NCI-H2196 (cell line): ENCODE data around the gene WDSUB1.

Source experiments
- DNase-seq: peaks from one replicate; lab custom pipeline; 2025; ENCODE audit not compliant: unreplicated experiment; lab: John Stamatoyannopoulos, UW

WDSUB1 gene

DNA sequence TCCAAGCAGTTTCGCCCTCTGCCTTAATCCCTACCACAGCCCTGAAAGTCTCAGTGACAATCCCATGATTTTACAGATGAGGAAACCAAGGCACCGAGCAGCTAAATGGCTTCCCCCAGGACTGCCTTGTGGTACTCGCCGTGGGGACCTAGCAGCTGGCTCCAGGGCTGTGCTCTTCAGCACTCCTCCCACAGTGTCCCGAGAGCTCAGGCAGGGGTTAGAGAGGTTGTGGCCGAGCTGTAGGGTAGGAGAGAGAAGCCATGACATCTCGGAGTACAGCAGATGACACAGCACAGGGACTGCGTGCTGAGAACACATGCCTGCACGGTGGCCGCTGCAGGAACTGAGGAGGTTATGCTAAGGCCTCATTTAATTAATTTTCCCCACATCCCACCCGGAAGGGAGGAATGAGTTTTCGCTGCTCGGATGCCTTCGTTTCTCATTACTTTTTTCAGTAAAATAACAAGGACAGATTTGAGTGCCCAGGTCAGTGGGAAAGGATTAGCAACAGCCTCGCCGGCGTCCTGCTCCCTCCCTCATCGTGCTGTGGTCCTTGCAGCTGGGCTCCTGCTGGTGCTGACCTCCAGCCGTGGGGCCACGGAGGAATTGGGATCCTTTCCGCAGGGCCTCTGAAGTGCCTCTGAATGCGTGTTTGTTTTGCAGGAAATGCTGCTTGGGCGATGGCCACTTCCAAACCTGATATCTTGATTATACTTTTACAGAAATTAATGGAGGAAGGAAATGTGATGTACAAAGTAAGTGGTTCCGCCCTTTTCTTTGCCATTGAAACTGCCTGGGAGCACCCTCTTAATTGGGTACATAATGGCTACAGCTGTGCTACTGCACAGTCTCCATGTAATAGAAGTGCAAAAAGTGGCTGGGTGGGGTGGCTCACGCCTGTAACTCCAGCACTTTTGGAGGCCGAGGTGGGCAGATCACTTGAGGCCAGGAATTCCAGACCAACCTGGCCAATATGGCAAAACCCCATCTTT is 61.2 kb downstream of the WDSUB1 start:
- DNase-seq = no peak

- no peak for DNase-seq
These were observed 62.3 kb downstream of the WDSUB1 start for GRCh38 chr2:159224061-159224813.

DNA sequence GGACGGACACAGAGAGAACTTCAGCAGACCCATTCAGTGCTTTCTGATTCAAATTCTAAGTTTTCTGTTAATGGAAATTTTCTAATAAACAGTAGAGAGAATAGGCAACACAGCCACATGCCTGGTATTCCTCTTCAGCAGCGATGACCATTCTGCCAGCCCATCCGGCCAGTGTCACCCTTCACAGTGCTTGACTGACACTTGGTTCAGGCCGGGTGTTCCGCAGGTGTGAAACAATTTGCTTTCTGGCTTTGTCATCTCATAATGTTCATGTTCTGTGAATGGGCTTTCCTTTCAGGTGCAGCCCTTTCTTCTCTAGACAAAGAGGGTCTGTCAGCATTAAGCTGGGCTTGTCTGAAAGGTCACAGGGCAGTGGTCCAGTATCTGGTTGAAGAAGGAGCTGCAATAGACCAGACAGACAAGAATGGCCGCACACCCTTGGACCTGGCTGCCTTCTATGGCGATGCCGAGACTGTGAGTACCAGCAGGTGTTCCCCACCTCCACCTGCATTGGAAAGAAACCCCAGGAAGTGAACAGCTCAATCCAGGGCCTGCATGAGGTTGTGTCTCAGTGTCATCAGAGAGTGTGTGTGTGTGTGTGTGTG is 67.0 kb downstream of the WDSUB1 start:
- no peak for DNase-seq

DNA sequence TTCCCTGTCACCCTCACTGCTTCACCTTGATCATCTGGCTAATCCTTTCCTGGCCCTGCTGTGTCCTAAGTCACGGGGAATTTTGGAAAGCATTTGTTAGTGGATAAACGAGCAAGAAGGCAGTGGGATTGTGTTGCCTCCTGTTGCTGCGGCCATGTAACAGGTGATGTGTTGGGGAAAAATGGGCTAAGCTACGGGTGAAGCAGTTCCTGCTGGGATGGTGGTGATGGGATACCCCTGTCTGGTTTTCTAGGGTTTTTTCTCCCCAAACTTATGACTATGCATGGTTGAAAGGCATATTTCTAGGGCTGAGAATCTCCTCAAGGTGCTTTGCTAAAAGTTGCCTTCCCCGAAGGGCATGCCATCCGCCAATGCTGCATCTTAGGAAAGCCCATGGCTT is 68.1 kb downstream of the WDSUB1 start:
- DNase-seq = no peak

GRCh38 chr2:159217676-159218075 is 68.8 kb downstream of the WDSUB1 start:
- DNase-seq = no peak

GRCh38 chr2:159215116-159215515 is 71.4 kb downstream of the WDSUB1 start:
- DNase-seq = no peak

DNA sequence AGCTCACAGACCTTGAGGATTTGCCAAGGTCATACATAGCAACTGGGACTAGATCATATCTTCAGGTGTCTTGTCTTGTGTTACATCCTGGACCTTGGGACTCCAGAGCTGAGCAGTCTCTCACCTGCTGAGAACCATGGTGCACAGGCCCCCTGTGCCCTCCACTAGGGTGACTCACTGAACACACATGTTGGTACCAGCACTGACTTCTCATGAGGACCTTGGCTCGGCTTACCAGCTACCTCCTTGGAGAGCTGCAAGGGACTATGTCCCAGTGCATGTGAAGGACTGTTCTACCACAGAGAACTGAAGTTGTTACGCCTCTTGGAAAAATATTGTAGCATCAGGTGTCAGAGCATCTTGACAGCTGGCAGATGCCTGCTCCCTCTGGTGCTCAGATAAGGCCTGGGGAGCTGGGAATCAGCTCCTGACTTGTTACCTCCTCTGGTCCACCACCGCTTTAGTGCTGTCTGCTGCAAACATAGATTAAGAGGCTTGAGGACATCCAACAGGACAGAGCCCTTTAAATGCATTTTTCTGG is 72.1 kb downstream of the WDSUB1 start:
- no peak for DNase-seq

- DNase-seq = no peak
These were observed 73.2 kb downstream of the WDSUB1 start for GRCh38 chr2:159213296-159213695.

- DNase-seq = no peak
These were observed 74.8 kb downstream of the WDSUB1 start for GRCh38 chr2:159211447-159212396.

- no peak for DNase-seq
These were observed 76.9 kb downstream of the WDSUB1 start for GRCh38 chr2:159209341-159210306.

DNA sequence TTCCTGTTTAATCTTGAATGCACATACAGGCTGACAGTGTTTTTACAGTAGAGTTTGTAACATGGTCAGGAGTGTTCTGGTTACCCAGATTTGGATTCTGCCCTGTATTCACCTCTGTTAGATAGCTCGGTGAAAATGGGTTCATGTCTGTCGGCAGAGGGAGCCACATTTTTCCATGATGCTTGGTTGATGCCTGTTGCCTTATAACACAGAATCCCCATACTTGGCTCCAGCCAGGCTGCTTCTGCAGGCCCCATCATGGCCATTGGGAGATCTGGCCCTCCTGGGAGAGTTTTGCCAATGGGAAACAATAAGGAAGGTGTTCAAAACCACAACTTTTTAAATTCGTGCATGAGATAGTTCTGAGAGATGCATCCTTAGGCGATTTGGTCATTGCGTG is 78.1 kb downstream of the WDSUB1 start:
- no peak for DNase-seq

DNA sequence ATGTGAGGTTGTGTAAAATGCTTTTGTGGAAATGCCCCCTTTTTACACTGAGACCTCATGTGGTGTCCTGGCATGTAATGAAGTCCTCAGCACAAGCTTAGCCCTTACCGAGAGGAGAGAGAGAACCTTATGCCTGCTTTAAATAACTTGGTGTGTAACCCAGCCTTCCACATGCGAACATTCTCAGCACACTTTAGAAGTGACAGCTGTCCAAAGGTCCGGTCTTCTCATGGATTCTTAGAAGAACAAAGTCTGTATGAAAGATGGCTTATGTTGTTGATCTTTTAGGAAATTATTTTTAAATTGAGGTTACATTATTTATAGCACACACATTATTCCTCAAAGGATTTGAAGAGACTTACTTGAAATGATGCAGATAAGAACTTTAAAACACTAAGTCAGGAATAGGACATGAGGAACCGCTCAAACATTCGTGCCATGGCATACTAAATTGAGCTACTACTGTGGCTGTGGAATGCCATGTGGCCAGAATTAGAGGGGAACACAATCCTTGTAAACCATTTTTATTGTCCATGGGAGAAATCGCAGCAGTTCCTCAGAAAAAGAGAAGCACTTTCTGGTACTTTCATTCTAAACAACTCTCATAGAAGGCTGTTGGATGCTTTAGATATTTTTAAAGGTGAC is 79.6 kb downstream of the WDSUB1 start:
- DNase-seq = no peak

DNA sequence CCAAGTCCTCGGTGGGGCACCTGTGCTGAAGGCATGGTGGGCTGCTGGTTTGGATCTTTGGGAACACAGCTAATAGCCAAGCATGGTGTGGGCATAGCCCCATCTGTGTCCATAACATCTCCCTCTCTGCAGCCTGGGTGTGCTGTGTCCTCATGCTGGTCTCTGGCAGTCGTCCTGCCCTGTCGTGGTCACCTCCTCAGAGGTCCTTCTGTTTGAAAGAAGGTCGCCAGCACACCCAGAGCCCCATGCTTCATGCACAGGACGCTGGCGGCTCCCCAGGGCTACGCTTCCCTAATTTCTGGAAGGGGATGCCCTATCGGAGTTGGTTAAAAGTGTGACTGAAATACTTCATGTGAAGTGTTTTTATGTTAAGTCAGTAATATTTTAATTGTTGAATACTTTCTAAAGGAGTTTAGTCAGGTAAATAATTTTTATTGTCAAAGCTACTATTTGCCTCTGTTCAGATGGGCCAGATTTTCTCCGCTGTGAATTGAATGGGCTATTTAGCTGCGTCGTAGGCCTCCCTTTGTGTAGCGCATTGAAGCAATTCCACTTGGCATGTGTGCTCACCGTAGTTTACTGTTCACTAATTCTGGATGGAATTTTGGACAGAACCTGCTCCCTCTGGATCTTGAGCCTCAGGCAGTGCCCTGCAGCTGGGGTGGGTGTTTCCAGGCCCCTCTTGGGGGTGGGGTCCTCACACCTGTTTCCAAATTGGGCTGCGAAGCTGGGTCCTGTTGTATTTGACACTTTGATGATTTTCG is 81.9 kb downstream of the WDSUB1 start:
- DNase-seq = no peak

DNA sequence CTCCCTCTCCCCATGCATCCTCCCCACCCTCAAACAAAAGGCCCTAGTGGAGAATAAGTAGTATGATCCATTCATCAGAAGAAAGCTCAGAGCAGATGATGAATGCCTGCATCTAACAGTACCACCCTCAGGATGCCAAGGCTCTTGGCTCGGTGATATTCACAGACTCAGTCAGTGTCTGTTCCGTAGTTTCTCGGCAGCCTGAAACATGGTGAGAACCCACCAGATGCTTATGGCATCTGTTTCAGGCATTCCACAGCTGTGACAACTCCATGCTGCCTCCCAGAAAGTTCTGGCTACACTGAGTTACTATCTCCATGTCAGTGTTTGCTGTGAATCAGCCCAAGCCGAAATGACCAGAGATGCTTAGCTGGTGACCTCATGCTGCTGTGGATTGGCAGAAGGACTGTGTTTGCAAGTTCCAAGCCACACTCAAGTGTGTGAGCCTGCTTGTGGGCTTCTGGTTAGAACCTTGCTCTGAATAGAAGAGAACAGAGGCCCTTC is 83.9 kb downstream of the WDSUB1 start:
- no peak for DNase-seq

DNA sequence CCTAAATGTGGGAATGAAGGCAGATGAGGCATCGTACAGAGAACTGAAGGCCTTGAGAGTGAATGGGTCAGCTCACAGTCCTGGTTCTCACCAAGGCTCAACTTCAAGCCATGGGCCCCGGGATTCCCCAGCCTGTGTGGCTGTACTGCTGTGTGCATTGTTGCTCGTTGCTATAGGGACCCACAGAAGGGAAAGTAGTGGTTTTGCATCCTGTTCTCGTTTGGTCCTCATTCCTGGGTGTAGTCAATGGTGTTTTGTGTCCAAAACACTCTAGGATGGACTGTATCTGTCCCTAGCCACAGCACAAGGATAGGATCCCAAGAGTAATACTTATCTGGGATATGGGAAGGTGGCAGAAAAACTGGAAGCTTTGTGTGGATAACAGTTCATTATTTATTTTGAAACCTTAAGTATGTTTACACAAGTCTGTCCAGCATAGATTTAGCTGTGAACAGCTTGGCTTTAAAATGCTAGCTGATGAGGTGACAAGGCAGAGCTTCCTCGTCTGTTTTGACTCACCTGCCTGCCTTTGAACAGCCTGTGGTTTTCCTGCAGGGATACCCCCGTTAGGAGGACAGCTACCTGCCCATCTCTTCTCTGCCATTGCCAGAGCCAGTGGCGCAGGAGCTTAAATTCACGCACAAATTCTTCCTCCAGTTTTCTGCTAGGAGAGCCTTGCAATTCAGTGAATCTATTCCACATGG is 85.0 kb downstream of the WDSUB1 start:
- DNase-seq = no peak

GRCh38 chr2:159200498-159200897 is 86.0 kb downstream of the WDSUB1 start:
- DNase-seq = no peak
